ENCODE results near the gene CYP26B1.

DNA sequence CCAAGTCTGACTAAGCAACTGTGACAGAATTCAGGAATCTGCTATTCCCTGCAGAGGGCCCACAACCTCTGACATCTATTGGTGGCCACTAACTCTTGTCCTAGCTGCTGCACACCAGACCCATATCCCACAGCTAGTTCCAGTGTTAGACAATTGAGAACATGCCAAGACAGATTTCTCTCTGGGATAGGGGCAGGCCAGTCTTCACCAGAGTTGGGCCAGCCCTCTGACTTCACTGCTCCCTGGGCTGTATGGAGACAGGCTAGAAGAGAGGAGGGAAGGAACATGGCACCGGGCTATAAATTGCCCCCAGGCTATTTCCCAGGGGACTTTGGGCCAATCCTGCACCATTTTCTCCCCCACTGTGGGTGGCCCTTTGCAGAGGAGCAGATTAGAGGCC, 32.7 kb upstream of the CYP26B1 start:
- TF ChIP-seq, protein P1, sequence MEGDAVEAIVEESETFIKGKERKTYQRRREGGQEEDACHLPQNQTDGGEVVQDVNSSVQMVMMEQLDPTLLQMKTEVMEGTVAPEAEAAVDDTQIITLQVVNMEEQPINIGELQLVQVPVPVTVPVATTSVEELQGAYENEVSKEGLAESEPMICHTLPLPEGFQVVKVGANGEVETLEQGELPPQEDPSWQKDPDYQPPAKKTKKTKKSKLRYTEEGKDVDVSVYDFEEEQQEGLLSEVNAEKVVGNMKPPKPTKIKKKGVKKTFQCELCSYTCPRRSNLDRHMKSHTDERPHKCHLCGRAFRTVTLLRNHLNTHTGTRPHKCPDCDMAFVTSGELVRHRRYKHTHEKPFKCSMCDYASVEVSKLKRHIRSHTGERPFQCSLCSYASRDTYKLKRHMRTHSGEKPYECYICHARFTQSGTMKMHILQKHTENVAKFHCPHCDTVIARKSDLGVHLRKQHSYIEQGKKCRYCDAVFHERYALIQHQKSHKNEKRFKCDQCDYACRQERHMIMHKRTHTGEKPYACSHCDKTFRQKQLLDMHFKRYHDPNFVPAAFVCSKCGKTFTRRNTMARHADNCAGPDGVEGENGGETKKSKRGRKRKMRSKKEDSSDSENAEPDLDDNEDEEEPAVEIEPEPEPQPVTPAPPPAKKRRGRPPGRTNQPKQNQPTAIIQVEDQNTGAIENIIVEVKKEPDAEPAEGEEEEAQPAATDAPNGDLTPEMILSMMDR (IDR thresholded peaks at IDR 0.05; ENCODE audit: insufficient read depth, low read depth, low read length): no peak
- TF ChIP-seq EZH2 (IDR thresholded peaks at IDR 0.05; ENCODE audit: insufficient read depth, low read length): no peak

Data from astrocyte (in vitro differentiated cells and primary cell).